HEK293 (cell line): ENCODE measurements around the gene RPS6KA2.

ENCODE experiments used
- CTCF ChIA-PET: fragments of 350-600 bp; formaldehyde crosslinking; extraction: SDS; loops from one replicate; lab custom pipeline; 2021; ENCODE audit warnings: antibody characterized with exemption; lab: Yijun Ruan, JAX
- POLR2A ChIA-PET: fragments of 300-600 bp; formaldehyde crosslinking; extraction: SDS; loops from one replicate; lab custom pipeline; 2020; ENCODE audit warnings: antibody characterized with exemption, inconsistent platforms; lab: Yijun Ruan, JAX
- H3K27ac ChIP-seq: fragments of 200-500 bp; sonication (Bioruptor generic); 2 replicates; pipeline ENCODE4 v1.5.1; 2014; ENCODE audit warnings: low read depth, low read length, control low read depth, inconsistent platforms; ENCODE audit errors: extremely low read depth
- H3K36me3 ChIP-seq, 2 experiments: fragments of 200-500 bp in 1 of 2; sonication (Bioruptor generic) in 1 of 2; 1 replicate in 1 of 2; 2 replicates in 1 of 2; pipeline ENCODE4 v1.5.1; 2014 to 2017; ENCODE audit warnings: inconsistent platforms in 2 of 2, low read length in 2 of 2; ENCODE audit not compliant: control insufficient read depth in 2 of 2, insufficient read depth in 1 of 2
- H3K4me1 ChIP-seq: fragments of 200-500 bp; sonication (Bioruptor generic); 2 replicates; pipeline ENCODE4 v1.5.1; 2014; ENCODE audit warnings: mild to moderate bottlenecking, low read length, inconsistent platforms; ENCODE audit not compliant: control insufficient read depth, insufficient read depth
- H3K4me3 ChIP-seq: 2 replicates; pipeline ENCODE4 v1.5.1; 2011; ENCODE audit warnings: low read depth, mild to moderate bottlenecking, control low read depth, low read length, moderate library complexity
- H3K9me3 ChIP-seq: fragments of 200-500 bp; sonication (Bioruptor generic); 2 replicates; pipeline ENCODE4 v1.5.1; 2014; ENCODE audit warnings: low read depth, low read length, inconsistent platforms; ENCODE audit not compliant: control insufficient read depth, insufficient read depth
- KLF10 ChIP-seq: fragments of 450-650 bp; IDR thresholded peaks from 2 replicates; pipeline ENCODE4 v1.5.1; 2018; ENCODE audit warnings: missing biosample characterization, mild to moderate bottlenecking, missing genetic modification characterization
- KLF16 ChIP-seq: fragments of 450-650 bp; formaldehyde crosslinking; IDR thresholded peaks from 2 replicates; pipeline ENCODE4 v1.5.1; 2017; ENCODE audit warnings: missing biosample characterization, missing genetic modification characterization
- KLF9 ChIP-seq: fragments of 450-650 bp; formaldehyde crosslinking; IDR thresholded peaks from 2 replicates; pipeline ENCODE4 v1.5.1; 2016; ENCODE audit warnings: missing biosample characterization, missing genetic modification characterization, low read depth
- MZF1 ChIP-seq: fragments of 450-650 bp; formaldehyde crosslinking; IDR thresholded peaks from 2 replicates; pipeline ENCODE4 v1.5.1; 2017; ENCODE audit warnings: missing biosample characterization, missing genetic modification characterization, borderline replicate concordance
- PRDM1 ChIP-seq: fragments of 450-650 bp; formaldehyde crosslinking; IDR thresholded peaks from 2 replicates; pipeline ENCODE4; 2016; ENCODE audit warnings: missing biosample characterization, missing genetic modification characterization
- REPIN1 ChIP-seq: fragments of 450-650 bp; formaldehyde crosslinking; IDR thresholded peaks from 2 replicates; pipeline ENCODE4 v1.5.1; 2017; ENCODE audit warnings: missing biosample characterization, missing genetic modification characterization, low read depth
- SCRT2 ChIP-seq: fragments of 450-650 bp; formaldehyde crosslinking; IDR thresholded peaks from 2 replicates; pipeline ENCODE4 v1.5.1; 2016; ENCODE audit warnings: missing biosample characterization, missing genetic modification characterization
- ZNF10 ChIP-seq: fragments of 450-650 bp; formaldehyde crosslinking; IDR thresholded peaks from 2 replicates; pipeline ENCODE4 v1.5.1; 2017; ENCODE audit warnings: missing biosample characterization, missing genetic modification characterization
- ZNF140 ChIP-seq: fragments of 450-650 bp; formaldehyde crosslinking; IDR thresholded peaks from 2 replicates; pipeline ENCODE4 v1.5.1; 2016; ENCODE audit warnings: missing biosample characterization, missing genetic modification characterization
- ZNF146 ChIP-seq: fragments of 450-650 bp; formaldehyde crosslinking; IDR thresholded peaks from 2 replicates; pipeline ENCODE4 v1.5.1; 2016; ENCODE audit warnings: missing biosample characterization, missing genetic modification characterization
- ZNF214 ChIP-seq: fragments of 450-650 bp; formaldehyde crosslinking; IDR thresholded peaks from 2 replicates; pipeline ENCODE4 v1.5.1; 2017; ENCODE audit warnings: missing biosample characterization, mild to moderate bottlenecking, missing genetic modification characterization, borderline replicate concordance
- ZNF266 ChIP-seq: fragments of 450-650 bp; formaldehyde crosslinking; IDR thresholded peaks from 2 replicates; pipeline ENCODE4 v1.5.1; 2016; ENCODE audit warnings: missing biosample characterization, missing genetic modification characterization, low read depth
- ZNF341 ChIP-seq: fragments of 450-650 bp; formaldehyde crosslinking; IDR thresholded peaks from 2 replicates; pipeline ENCODE4; 2016; ENCODE audit warnings: low read depth, missing biosample characterization, missing genetic modification characterization
- ZNF354C ChIP-seq: fragments of 450-650 bp; formaldehyde crosslinking; IDR thresholded peaks from 2 replicates; pipeline ENCODE4 v1.5.1; 2016; ENCODE audit warnings: missing biosample characterization, missing genetic modification characterization, low read depth, borderline replicate concordance
- ZNF416 ChIP-seq: fragments of 450-650 bp; formaldehyde crosslinking; IDR thresholded peaks from 2 replicates; pipeline ENCODE4 v1.5.1; 2016; ENCODE audit warnings: missing biosample characterization, missing genetic modification characterization
- ZNF510 ChIP-seq: fragments of 450-650 bp; formaldehyde crosslinking; IDR thresholded peaks from 2 replicates; pipeline ENCODE4 v1.5.1; 2018; ENCODE audit warnings: mild to moderate bottlenecking, missing genetic modification characterization, missing biosample characterization; ENCODE audit not compliant: insufficient replicate concordance
- ZNF561 ChIP-seq: fragments of 450-650 bp; IDR thresholded peaks from 2 replicates; pipeline ENCODE4 v1.5.1; 2018; ENCODE audit warnings: missing biosample characterization, missing genetic modification characterization, borderline replicate concordance
- ZNF629 ChIP-seq: fragments of 450-650 bp; formaldehyde crosslinking; IDR thresholded peaks from 2 replicates; pipeline ENCODE4 v1.5.1; 2017; ENCODE audit warnings: missing biosample characterization, missing genetic modification characterization
- ZNF707 ChIP-seq: fragments of 450-650 bp; formaldehyde crosslinking; IDR thresholded peaks from 2 replicates; pipeline ENCODE4 v1.5.1; 2016; ENCODE audit warnings: missing biosample characterization, missing genetic modification characterization
- ZNF747 ChIP-seq: fragments of 450-650 bp; formaldehyde crosslinking; IDR thresholded peaks from 2 replicates; pipeline ENCODE4 v1.5.1; 2016; ENCODE audit warnings: missing biosample characterization, missing genetic modification characterization
- ZNF791 ChIP-seq: fragments of 450-650 bp; formaldehyde crosslinking; IDR thresholded peaks from 2 replicates; pipeline ENCODE4 v1.5.1; 2016; ENCODE audit warnings: missing biosample characterization, missing genetic modification characterization
- ZNF837 ChIP-seq: fragments of 450-650 bp; formaldehyde crosslinking; IDR thresholded peaks from 2 replicates; pipeline ENCODE4 v1.5.1; 2016; ENCODE audit warnings: missing biosample characterization, missing genetic modification characterization
- TF ChIP-seq, protein P1 (sequence below): fragments of 450-650 bp; formaldehyde crosslinking; IDR thresholded peaks from 2 replicates; pipeline ENCODE4 v1.5.1; 2016; ENCODE audit warnings: missing biosample characterization, missing genetic modification characterization
- TF ChIP-seq, protein P2 (sequence below): fragments of 450-650 bp; formaldehyde crosslinking; optimal IDR thresholded peaks from 2 replicates; pipeline ENCODE3; 2016; ENCODE audit warnings: missing biosample characterization, mild to moderate bottlenecking, missing genetic modification characterization
- TF ChIP-seq, protein P3 (sequence below): fragments of 450-650 bp; formaldehyde crosslinking; IDR thresholded peaks from 2 replicates; pipeline ENCODE4 v1.5.1; 2016; ENCODE audit warnings: missing biosample characterization, missing genetic modification characterization
- TF ChIP-seq, protein P4 (sequence below): sonication (generic); formaldehyde crosslinking; IDR thresholded peaks from 2 replicates; pipeline ENCODE4 v1.8.1; 2022; ENCODE audit warnings: mild to moderate bottlenecking, moderate library complexity, missing genetic modification reagents
- TF ChIP-seq, protein P5 (sequence below): fragments of 450-650 bp; formaldehyde crosslinking; IDR thresholded peaks from 2 replicates; pipeline ENCODE4 v1.5.1; 2016; ENCODE audit warnings: missing biosample characterization, missing genetic modification characterization

The RPS6KA2 gene

DNA sequence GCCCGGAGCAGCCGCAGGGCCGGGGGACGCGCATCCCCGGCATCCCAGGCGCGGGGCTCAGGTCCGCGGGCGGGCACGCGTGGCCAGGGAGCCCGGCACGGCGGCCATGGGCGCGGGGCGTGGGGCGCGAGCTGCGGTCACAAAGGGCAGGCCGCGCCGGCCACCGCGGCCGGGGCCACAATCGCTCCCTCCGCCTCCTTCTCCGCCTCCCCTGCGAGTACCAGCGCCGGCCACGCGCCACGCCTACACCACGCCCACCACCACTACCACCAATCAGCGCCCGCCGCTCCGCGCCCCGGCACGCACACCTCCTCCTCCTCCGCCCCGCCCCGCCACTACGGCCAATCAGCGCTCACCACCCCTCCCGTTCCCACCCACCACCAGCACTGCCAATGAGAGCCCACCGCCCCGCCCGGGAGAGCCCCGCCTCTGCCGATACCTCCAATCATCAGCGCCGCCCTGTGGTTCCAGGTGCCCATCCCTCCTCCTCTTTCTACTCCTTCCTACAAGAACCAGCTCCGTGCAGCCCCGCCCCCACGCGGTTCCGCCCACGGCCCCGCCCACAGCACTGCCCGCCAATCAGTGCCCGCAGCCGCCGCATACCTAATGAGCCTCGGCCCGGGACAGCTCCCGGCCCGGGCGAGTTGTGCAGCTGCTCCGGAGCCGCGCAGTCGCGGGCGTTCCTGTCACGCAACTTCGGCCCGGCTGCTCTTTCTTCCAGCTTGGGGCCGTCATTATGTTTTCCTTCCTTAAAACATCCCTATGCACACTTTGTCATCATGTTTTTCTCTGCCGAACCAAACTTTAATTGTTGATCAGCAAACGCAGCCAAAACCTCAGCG, at the start of gene RPS6KA2 (continued):
- peak; percentile 99 for TF ChIP-seq KLF10 (tag by site-specific recombination)
- no peak for TF ChIP-seq ZNF837 (tag by site-specific recombination)
- TF ChIP-seq, protein P1, sequence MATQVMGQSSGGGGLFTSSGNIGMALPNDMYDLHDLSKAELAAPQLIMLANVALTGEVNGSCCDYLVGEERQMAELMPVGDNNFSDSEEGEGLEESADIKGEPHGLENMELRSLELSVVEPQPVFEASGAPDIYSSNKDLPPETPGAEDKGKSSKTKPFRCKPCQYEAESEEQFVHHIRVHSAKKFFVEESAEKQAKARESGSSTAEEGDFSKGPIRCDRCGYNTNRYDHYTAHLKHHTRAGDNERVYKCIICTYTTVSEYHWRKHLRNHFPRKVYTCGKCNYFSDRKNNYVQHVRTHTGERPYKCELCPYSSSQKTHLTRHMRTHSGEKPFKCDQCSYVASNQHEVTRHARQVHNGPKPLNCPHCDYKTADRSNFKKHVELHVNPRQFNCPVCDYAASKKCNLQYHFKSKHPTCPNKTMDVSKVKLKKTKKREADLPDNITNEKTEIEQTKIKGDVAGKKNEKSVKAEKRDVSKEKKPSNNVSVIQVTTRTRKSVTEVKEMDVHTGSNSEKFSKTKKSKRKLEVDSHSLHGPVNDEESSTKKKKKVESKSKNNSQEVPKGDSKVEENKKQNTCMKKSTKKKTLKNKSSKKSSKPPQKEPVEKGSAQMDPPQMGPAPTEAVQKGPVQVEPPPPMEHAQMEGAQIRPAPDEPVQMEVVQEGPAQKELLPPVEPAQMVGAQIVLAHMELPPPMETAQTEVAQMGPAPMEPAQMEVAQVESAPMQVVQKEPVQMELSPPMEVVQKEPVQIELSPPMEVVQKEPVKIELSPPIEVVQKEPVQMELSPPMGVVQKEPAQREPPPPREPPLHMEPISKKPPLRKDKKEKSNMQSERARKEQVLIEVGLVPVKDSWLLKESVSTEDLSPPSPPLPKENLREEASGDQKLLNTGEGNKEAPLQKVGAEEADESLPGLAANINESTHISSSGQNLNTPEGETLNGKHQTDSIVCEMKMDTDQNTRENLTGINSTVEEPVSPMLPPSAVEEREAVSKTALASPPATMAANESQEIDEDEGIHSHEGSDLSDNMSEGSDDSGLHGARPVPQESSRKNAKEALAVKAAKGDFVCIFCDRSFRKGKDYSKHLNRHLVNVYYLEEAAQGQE: peak; percentile 72
- TF ChIP-seq, protein P2, sequence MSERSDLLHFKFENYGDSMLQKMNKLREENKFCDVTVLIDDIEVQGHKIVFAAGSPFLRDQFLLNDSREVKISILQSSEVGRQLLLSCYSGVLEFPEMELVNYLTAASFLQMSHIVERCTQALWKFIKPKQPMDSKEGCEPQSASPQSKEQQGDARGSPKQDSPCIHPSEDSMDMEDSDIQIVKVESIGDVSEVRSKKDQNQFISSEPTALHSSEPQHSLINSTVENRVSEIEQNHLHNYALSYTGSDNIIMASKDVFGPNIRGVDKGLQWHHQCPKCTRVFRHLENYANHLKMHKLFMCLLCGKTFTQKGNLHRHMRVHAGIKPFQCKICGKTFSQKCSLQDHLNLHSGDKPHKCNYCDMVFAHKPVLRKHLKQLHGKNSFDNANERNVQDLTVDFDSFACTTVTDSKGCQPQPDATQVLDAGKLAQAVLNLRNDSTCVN (tag by site-specific recombination): peak; percentile 84
- no peak for TF ChIP-seq MZF1 (tag by site-specific recombination)
- TF ChIP-seq ZNF416: no peak
- TF ChIP-seq ZNF561 (tag by site-specific recombination): no peak
- no peak for TF ChIP-seq ZNF146
- no peak; the same call in 1 of the 2 replicates for TF ChIP-seq ZNF629 (tag by site-specific recombination)
- no peak for TF ChIP-seq ZNF791
- TF ChIP-seq, protein P3, sequence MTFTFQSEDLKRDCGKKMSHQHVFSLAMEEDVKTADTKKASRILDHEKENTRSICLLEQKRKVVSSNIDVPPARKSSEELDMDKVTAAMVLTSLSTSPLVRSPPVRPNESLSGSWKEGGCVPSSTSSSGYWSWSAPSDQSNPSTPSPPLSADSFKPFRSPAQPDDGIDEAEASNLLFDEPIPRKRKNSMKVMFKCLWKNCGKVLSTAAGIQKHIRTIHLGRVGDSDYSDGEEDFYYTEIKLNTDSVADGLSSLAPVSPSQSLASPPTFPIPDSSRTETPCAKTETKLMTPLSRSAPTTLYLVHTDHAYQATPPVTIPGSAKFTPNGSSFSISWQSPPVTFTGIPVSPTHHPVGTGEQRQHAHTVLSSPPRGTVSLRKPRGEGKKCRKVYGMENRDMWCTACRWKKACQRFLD (tag by site-specific recombination): no peak
- TF ChIP-seq KLF16: peak; percentile 32
- no peak for TF ChIP-seq ZNF266
- TF ChIP-seq ZNF354C (tag by site-specific recombination): no peak
- TF ChIP-seq REPIN1 (tag by site-specific recombination): no peak
- TF ChIP-seq ZNF510 (tag by site-specific recombination): no peak
- TF ChIP-seq ZNF10 (tag by site-specific recombination): no peak
- TF ChIP-seq, protein P4, sequence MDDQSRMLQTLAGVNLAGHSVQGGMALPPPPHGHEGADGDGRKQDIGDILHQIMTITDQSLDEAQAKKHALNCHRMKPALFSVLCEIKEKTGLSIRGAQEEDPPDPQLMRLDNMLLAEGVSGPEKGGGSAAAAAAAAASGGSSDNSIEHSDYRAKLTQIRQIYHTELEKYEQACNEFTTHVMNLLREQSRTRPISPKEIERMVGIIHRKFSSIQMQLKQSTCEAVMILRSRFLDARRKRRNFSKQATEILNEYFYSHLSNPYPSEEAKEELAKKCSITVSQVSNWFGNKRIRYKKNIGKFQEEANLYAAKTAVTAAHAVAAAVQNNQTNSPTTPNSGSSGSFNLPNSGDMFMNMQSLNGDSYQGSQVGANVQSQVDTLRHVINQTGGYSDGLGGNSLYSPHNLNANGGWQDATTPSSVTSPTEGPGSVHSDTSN (CRISPR knock-in tag): 0 out of 2 replicates have a peak, but pooled peaks have one; percentile 39

DNA sequence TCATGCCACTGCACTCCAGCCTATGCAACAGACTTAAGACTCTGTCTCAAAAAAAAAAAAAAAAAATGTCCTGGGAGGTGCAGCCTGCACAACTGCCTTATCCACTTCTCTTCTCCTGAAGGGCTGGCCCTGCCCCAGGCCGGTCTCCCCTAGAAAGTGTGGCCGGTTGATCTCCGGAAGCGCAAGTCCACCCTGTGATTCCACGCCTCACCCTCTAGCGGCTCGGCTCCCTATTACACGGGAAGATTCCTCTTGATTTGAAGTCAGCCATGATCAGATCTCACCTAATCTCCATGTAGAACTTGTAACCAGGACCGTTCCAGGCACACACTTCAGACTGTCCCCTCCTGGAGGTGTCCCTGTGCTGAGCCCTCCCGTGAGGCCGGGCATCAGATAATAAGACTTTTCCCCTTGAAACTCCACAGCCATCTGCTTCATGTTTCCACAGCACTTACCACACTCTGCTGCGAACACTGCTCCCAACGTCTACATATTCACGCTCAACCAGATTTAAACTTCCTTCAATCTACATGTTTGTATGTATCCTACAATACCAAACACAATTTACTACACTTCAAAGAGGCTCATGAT, 49.3 kb upstream of the RPS6KA2 start:
- CTCF ChIA-PET: interaction anchor here (0.7 kb wide), 1 partner anchor 21 kb away, joined by 3 read pairs; no protein-coding TSS in a partner anchor
- POLR2A ChIA-PET: no interaction called here
- Histone ChIP-seq H3K4me3 (no peak overlapping the region), H3K27ac (no peak overlapping the region), H3K9me3 (no peaks in the 10 kb centered on the region), H3K4me1 (no peaks in the 10 kb centered on the region), H3K36me3 (no peaks in the 10 kb centered on the region)
- TF ChIP-seq ZNF707 (tag by site-specific recombination) (no peak), ZNF140 (tag by site-specific recombination) (no peak), ZNF747 (tag by site-specific recombination) (no peak), SCRT2 (tag by site-specific recombination) (no peak), PRDM1 (no peak), ZNF214 (tag by site-specific recombination) (no peak), KLF9 (no peak), ZNF341 (tag by site-specific recombination) (no peak)
- TF ChIP-seq, protein P5, sequence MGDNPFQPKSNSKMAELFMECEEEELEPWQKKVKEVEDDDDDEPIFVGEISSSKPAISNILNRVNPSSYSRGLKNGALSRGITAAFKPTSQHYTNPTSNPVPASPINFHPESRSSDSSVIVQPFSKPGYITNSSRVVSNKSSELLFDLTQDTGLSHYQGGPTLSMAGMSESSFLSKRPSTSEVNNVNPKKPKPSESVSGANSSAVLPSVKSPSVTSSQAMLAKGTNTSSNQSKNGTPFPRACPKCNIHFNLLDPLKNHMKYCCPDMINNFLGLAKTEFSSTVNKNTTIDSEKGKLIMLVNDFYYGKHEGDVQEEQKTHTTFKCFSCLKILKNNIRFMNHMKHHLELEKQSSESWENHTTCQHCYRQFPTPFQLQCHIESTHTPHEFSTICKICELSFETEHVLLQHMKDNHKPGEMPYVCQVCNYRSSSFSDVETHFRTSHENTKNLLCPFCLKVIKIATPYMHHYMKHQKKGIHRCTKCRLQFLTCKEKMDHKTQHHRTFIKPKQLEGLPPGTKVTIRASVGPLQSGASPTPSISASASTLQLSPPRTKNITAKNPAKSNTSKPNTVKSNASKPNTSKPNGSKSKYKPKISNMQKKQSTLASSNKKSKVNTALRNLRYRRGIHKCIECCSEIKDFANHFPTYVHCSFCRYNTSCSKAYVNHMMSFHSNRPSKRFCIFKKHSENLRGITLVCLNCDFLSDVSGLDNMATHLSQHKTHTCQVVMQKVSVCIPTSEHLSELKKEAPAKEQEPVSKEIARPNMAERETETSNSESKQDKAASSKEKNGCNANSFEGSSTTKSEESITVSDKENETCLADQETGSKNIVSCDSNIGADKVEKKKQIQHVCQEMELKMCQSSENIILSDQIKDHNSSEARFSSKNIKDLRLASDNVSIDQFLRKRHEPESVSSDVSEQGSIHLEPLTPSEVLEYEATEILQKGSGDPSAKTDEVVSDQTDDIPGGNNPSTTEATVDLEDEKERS (tag by site-specific recombination): no peak
